ENCODE measurements around the gene ZSWIM1.
A peak's percentile ranks its signal among the peaks of the same experiment; 100 is the strongest.
"Not testable (repeated sequence)": the region's sequence is repeated elsewhere in the genome, so short reads cannot be mapped to it uniquely, and the experiment has no call there.

The ZSWIM1 gene

GRCh38 chr20:45890077-45890984, 9.3 kb downstream of the ZSWIM1 start:
- peak; percentile 30 for DNase-seq

GRCh38 chr20:45890985-45891983, 10.3 kb downstream of the ZSWIM1 start, which contains the start of the genes CTSA and NEURL2:
CTSA (plus strand) TSS chr20:45891335; CDS start chr20:45891569, 234 bp downstream.
NEURL2 (minus strand) TSS chr20:45891208; CDS start chr20:45890991, 217 bp downstream.
- peak; percentile 71 for DNase-seq

- no peak for DNase-seq
These were observed 11.2 kb downstream of the ZSWIM1 start for GRCh38 chr20:45892049-45892825.

- no peak for DNase-seq
These were observed 11.9 kb downstream of the ZSWIM1 start for GRCh38 chr20:45892828-45893500.

- DNase-seq = no peak
These were observed 12.8 kb downstream of the ZSWIM1 start for GRCh38 chr20:45893831-45894230.

- no peak for DNase-seq
These were observed 13.8 kb downstream of the ZSWIM1 start for GRCh38 chr20:45894797-45895196.

- no peak for DNase-seq
These were observed 15.7 kb downstream of the ZSWIM1 start for GRCh38 chr20:45896641-45897161.

GRCh38 chr20:45897289-45897688, 16.3 kb downstream of the ZSWIM1 start:
- DNase-seq = no peak

GRCh38 chr20:45897692-45898091, 16.7 kb downstream of the ZSWIM1 start:
- no peak for DNase-seq

- no peak for DNase-seq
These were observed 17.3 kb downstream of the ZSWIM1 start for GRCh38 chr20:45898285-45898684.

GRCh38 chr20:45899046-45899835, 18.2 kb downstream of the ZSWIM1 start:
- DNase-seq = no peak

- DNase-seq = not testable (repeated sequence)
These were observed 20.3 kb downstream of the ZSWIM1 start for GRCh38 chr20:45901332-45901731.

- peak; percentile 7 for DNase-seq
These were observed 21.2 kb downstream of the ZSWIM1 start for GRCh38 chr20:45902199-45902701.

- DNase-seq = no peak
These were observed 23.8 kb downstream of the ZSWIM1 start for GRCh38 chr20:45904583-45905504.

- no peak for DNase-seq
These were observed 24.6 kb downstream of the ZSWIM1 start for GRCh38 chr20:45905505-45906079.

- DNase-seq = no peak
These were observed 26.4 kb downstream of the ZSWIM1 start for GRCh38 chr20:45907219-45907948.

GRCh38 chr20:45908084-45908483, 27.1 kb downstream of the ZSWIM1 start:
- DNase-seq = no peak

GRCh38 chr20:45909336-45909808, 28.3 kb downstream of the ZSWIM1 start:
- DNase-seq = no peak
